DND-41 (cell line): ENCODE results near the gene MANEA.

Experiments used
- CTCF ChIP-seq: IDR thresholded peaks from 2 replicates; pipeline ENCODE4 v1.5.1; 2012; ENCODE audit warnings: borderline replicate concordance, low read length, moderate library complexity, mild to moderate bottlenecking; ENCODE audit not compliant: poor library complexity, severe bottlenecking; ENCODE audit errors: extremely low read depth
- EZH2 ChIP-seq: IDR thresholded peaks from 3 replicates; pipeline ENCODE4 v1.6.1; 2012; ENCODE audit warnings: borderline replicate concordance, low read depth, mild to moderate bottlenecking, moderate library complexity, low read length, inconsistent platforms; ENCODE audit not compliant: severe bottlenecking

- TF ChIP-seq CTCF (no peak), EZH2 (no peak)
These were observed 32.7 kb upstream of the MANEA start for GRCh38 chr6:95544517-95545225.
